Neural progenitor cell (in vitro differentiated cells): ENCODE results near the gene IL31RA. TPM values are rescaled to one million over a fixed set of nuclear protein-coding genes. Genes with fewer than 3 reads are reported as not detected.

Source experiments
- DNase-seq: peaks from one replicate; pipeline ENCODE4 v3.0.0-alpha.2; 2016; ENCODE audit warnings: low spot score
- H2AFZ ChIP-seq: fragments of 200-600 bp; sonication (generic); replicated peaks from 2 replicates; pipeline ENCODE4 v1.6.1; 2016; ENCODE audit warnings: antibody characterized with exemption
- H3F3A ChIP-seq: fragments of 200-600 bp; sonication (generic); 2 replicates; pipeline ENCODE4 v1.6.1; 2016; ENCODE audit warnings: antibody characterized with exemption, low read depth
- H3K27ac ChIP-seq: fragments of 200-600 bp; sonication (generic); 2 replicates; pipeline ENCODE4 v1.5.1; 2016; ENCODE audit warnings: mild to moderate bottlenecking
- H3K27me3 ChIP-seq: fragments of 200-600 bp; sonication (generic); 2 replicates; pipeline ENCODE4 v1.6.1; 2016; ENCODE audit warnings: mild to moderate bottlenecking, moderate library complexity
- H3K36me3 ChIP-seq: fragments of 200-600 bp; sonication (generic); 2 replicates; pipeline ENCODE4 v1.5.1; 2016
- H3K4me1 ChIP-seq: fragments of 200-600 bp; sonication (generic); 2 replicates; pipeline ENCODE4 v1.6.1; 2016; ENCODE audit warnings: mixed run types
- H3K4me2 ChIP-seq: fragments of 200-600 bp; sonication (generic); 2 replicates; pipeline ENCODE4 v1.6.1; 2016
- H3K4me3 ChIP-seq: fragments of 200-600 bp; sonication (generic); 2 replicates; pipeline ENCODE4 v1.5.1; 2016
- H3K79me2 ChIP-seq: fragments of 200-600 bp; sonication (generic); 2 replicates; pipeline ENCODE4 v1.6.1; 2016; ENCODE audit warnings: low read depth
- H3K9ac ChIP-seq: fragments of 200-600 bp; sonication (generic); 2 replicates; pipeline ENCODE4 v1.6.1; 2016
- H3K9me3 ChIP-seq: fragments of 200-600 bp; sonication (generic); 2 replicates; pipeline ENCODE4 v1.5.1; 2016; ENCODE audit warnings: low read depth
- H4K20me1 ChIP-seq: fragments of 200-600 bp; sonication (generic); 2 replicates; pipeline ENCODE4 v1.6.1; 2016; ENCODE audit warnings: low read depth
- H3K27ac Mint-ChIP-seq: 3 replicates; pipeline ENCODE4 v1.8.0; 2021; ENCODE audit warnings: mixed read lengths
- H3K27me3 Mint-ChIP-seq: 2 replicates; pipeline ENCODE4 v1.8.0; 2022; ENCODE audit warnings: low read depth, mild to moderate bottlenecking, inconsistent platforms, moderate library complexity, mixed read lengths; ENCODE audit not compliant: insufficient read depth
- H3K36me3 Mint-ChIP-seq: 3 replicates; pipeline ENCODE4 v1.8.0; 2021; ENCODE audit warnings: mixed read lengths
- H3K4me1 Mint-ChIP-seq: 3 replicates; pipeline ENCODE4 v1.8.0; 2021; ENCODE audit warnings: mixed read lengths
- H3K4me3 Mint-ChIP-seq: 3 replicates; pipeline ENCODE4 v1.8.0; 2021; ENCODE audit warnings: mild to moderate bottlenecking, moderate library complexity, mixed read lengths
- H3K9me3 Mint-ChIP-seq: 3 replicates; pipeline ENCODE4 v1.8.0; 2020; ENCODE audit warnings: mixed read lengths
- CTCF ChIP-seq: fragments of 200-600 bp; sonication (generic); IDR thresholded peaks from 2 replicates; pipeline ENCODE4 v1.5.1; 2017; ENCODE audit warnings: antibody characterized with exemption, mild to moderate bottlenecking
- EZH2 ChIP-seq: fragments of 200-600 bp; sonication (generic); IDR thresholded peaks from 2 replicates; pipeline ENCODE4 v1.6.1; 2017; ENCODE audit warnings: antibody characterized with exemption, mild to moderate bottlenecking, moderate library complexity
- EZH2phosphoT487 ChIP-seq: fragments of 200-600 bp; sonication (generic); IDR thresholded peaks from 2 replicates; pipeline ENCODE4 v1.6.1; 2017; ENCODE audit warnings: antibody characterized with exemption
- total RNA-seq: library from RNA; depleted of rRNA; stranded (reverse); fragments of >200 nt; gene quantifications from 2 replicates; pipeline ENCODE4 v1.2.3, GENCODE V29; 2015; ENCODE audit warnings: low replicate concordance

The IL31RA gene
- total RNA-seq, 1 donor from 2014 or later: not detected

DNA sequence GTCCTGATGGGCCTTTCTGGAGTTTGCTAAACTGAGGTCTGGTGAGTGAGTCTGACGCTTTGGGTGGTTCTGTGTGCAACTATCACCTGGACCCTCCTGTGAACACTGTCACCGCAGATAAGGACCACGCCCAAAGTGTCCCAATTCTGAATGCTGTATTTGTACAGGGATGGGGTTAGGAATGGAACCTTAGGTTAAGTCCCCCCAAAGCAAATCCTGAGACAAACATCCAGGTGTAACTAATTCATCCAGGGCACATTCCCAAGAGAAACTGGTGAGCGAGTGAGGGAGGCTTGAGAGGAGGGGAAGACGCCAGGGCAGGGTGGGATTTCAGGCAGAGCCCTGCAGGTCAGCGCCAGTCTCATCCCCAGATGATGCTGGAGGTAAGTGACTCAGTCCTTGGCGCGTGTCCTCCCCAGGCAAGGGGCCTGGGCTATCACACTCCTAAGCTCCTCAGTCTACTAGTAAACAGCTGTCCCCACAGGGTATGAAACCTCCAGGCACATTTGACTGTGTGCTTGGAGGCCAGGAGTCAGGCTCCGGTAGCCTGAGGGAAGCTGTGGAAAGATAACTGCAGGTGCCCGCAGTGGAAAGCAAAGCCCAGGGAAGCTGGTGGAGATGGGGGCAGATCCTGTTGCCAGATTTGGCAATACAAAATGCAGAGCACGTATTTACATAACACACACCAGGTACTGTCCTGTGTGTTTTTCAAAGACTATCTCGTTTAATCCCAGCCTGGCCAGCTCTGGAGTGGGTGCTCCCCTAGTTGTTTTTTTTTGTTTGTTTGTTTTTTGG is 76.9 kb downstream of the IL31RA start:
- peaks cover 4% of the 10 kb centered on the region for H3K4me1 Mint-ChIP-seq
- no peak overlapping the region for H3K4me3 ChIP-seq
- no peak for DNase-seq
- no peak overlapping the region for H3K9ac ChIP-seq
- H3K4me1 ChIP-seq: no peaks in the 10 kb centered on the region
- H3K27ac Mint-ChIP-seq: peak overlapping the region; percentile 53
- no peaks in the 10 kb centered on the region for H4K20me1 ChIP-seq
- H3K4me2 ChIP-seq: no peak overlapping the region
- H3K79me2 ChIP-seq: no peaks in the 10 kb centered on the region
- H3K36me3 ChIP-seq: no peaks in the 10 kb centered on the region
- no peaks in the 10 kb centered on the region for H3K9me3 ChIP-seq
- no peak for TF ChIP-seq CTCF
- TF ChIP-seq EZH2phosphoT487: no peak
- no peak for TF ChIP-seq EZH2
- H3K27me3 ChIP-seq: no peaks in the 10 kb centered on the region
- no peak overlapping the region for H3K4me3 Mint-ChIP-seq
- H3K27ac ChIP-seq: no peak overlapping the region
- no peaks in the 10 kb centered on the region for H3F3A ChIP-seq
- H3K9me3 Mint-ChIP-seq: no peaks in the 10 kb centered on the region
- no peak overlapping the region for H2AFZ ChIP-seq
- no peaks in the 10 kb centered on the region for H3K36me3 Mint-ChIP-seq
- H3K27me3 Mint-ChIP-seq: peaks cover 2% of the 10 kb centered on the region

DNA sequence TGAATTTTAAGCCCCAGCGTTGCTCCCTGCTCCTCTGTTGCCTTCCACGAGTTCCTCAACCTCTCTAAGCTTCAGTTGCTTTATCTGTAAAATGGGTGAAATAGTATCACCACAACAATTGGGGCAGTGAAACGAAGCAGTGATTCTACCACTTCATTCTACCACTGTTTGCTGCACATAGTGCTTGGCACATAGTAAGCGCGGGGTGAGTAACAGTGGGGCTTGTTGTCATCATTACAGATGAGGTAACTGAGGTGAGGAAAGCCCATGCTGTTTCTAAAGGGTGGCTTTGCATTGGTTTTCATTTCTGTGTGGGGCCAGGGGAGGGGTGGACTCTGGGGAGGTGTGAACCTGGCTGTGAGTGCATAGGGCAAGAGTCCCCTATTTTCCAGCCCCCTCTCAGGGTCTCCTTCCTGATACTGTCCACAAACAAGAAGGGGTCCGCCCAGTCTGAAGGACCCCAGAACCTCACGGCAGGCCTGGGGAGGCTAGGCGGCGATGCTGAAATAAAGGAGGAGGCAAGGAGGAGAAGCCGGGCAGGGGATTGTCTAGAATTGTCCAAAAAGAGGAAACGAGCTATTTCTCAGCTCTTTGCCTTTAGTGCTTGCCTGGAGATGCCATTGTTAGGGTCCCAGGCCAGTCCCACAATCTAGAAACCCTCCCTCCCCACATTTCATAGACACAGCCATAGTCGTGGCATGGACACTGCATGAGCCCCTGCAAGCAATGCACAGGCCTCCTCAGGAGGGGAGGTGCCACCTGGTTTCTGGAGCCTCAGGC is 78.1 kb downstream of the IL31RA start:
- Mint-ChIP-seq H3K9me3 (no peaks in the 10 kb centered on the region), H3K36me3 (no peaks in the 10 kb centered on the region), H3K27ac (no peak overlapping the region), H3K4me1 (no peaks in the 10 kb centered on the region), H3K27me3 (no peaks in the 10 kb centered on the region), H3K4me3 (no peak overlapping the region)
- H3K27me3 ChIP-seq: no peaks in the 10 kb centered on the region
- H3K4me3 ChIP-seq: no peak overlapping the region
- no peak overlapping the region for H3K27ac ChIP-seq
- no peak overlapping the region for H3K4me2 ChIP-seq
- H3F3A ChIP-seq: no peaks in the 10 kb centered on the region
- no peak for TF ChIP-seq CTCF
- no peak for TF ChIP-seq EZH2
- TF ChIP-seq EZH2phosphoT487: no peak
- DNase-seq: no peak
- H4K20me1 ChIP-seq: no peaks in the 10 kb centered on the region
- no peak overlapping the region for H3K9ac ChIP-seq
- no peaks in the 10 kb centered on the region for H3K9me3 ChIP-seq
- no peaks in the 10 kb centered on the region for H3K79me2 ChIP-seq
- H2AFZ ChIP-seq: no peak overlapping the region
- H3K4me1 ChIP-seq: no peaks in the 10 kb centered on the region
- H3K36me3 ChIP-seq: no peaks in the 10 kb centered on the region

- no peak for DNase-seq
- H3K4me1 Mint-ChIP-seq: no peaks in the 10 kb centered on the region
- no peaks in the 10 kb centered on the region for H3K9me3 ChIP-seq
Measured at GRCh38 chr5:55932700-55933099, 81.5 kb downstream of the IL31RA start.

More at GRCh38 chr5:55932700-55933099, 81.5 kb downstream of the IL31RA start:
- no peak for TF ChIP-seq EZH2phosphoT487
- no peak for TF ChIP-seq CTCF
- no peak for TF ChIP-seq EZH2
- Mint-ChIP-seq H3K9me3 (no peaks in the 10 kb centered on the region), H3K27me3 (no peaks in the 10 kb centered on the region), H3K36me3 (no peaks in the 10 kb centered on the region), H3K27ac (no peak overlapping the region), H3K4me3 (no peak overlapping the region)
- Histone ChIP-seq H3K9ac (no peak overlapping the region), H3K27ac (no peak overlapping the region), H3F3A (no peaks in the 10 kb centered on the region), H3K79me2 (no peaks in the 10 kb centered on the region), H4K20me1 (no peaks in the 10 kb centered on the region), H3K4me3 (no peak overlapping the region), H2AFZ (no peak overlapping the region), H3K4me1 (no peaks in the 10 kb centered on the region), H3K36me3 (no peaks in the 10 kb centered on the region), H3K27me3 (no peaks in the 10 kb centered on the region), H3K4me2 (no peak overlapping the region)
